ENCODE measurements around the gene CHURC1.

- TF ChIP-seq CTCF (optimal IDR thresholded peaks at IDR 0.05 in 1 of 3, IDR thresholded peaks at IDR 0.05 in 1 of 3, conservative IDR thresholded peaks at IDR 0.05 in 1 of 3; ENCODE audit: extremely low read depth in 1 of 3, insufficient read depth in 2 of 3, low read length in 3 of 3) (no peak), EZH2 (IDR thresholded peaks at IDR 0.05; ENCODE audit: low read length) (no peak)
These were observed 42.9 kb upstream of the CHURC1 start for GRCh38 chr14:64871344-64871743.

Measured in keratinocyte (primary cell).